ENCODE measurements around the gene IRF7. TPM values are rescaled to one million over a fixed set of nuclear protein-coding genes. Genes with fewer than 3 reads are reported as not detected.

IRF7 gene
- total RNA-seq, 1 donor from 2014 or later = 74.1 TPM

- no peak overlapping the region for H3K4me3 Mint-ChIP-seq
- peaks cover 14% of the 10 kb centered on the region for H3K4me1 Mint-ChIP-seq
- DNase-seq = peak; percentile 13
- H3K9me3 Mint-ChIP-seq = no peaks in the 10 kb centered on the region
- intact Hi-C loops (cut with micrococcal nuclease) = no loop called here
- H3K36me3 Mint-ChIP-seq (ENCODE audit: low read depth) = no peaks in the 10 kb centered on the region
- POLR2A ChIA-PET = no interaction called here
- ATAC-seq (ENCODE audit: low read depth) = no peak
- CTCF ChIA-PET = no interaction called here
- no peak overlapping the region for H3K27ac Mint-ChIP-seq
- TF ChIP-seq CTCF (IDR thresholded peaks at IDR 0.05) = no peak
- peaks cover 22% of the 10 kb centered on the region for H3K27me3 Mint-ChIP-seq
Observed at GRCh38 chr11:629237-629583, 13.5 kb upstream of the IRF7 start.

- H3K9me3 Mint-ChIP-seq = no peaks in the 10 kb centered on the region
- ATAC-seq (ENCODE audit: low read depth) = no peak
- H3K4me3 Mint-ChIP-seq = peak overlapping the region; percentile 47
- ChIA-PET CTCF (no interaction called here), POLR2A (no interaction called here)
- H3K36me3 Mint-ChIP-seq (ENCODE audit: low read depth) = no peaks in the 10 kb centered on the region
- peaks cover 14% of the 10 kb centered on the region for H3K4me1 Mint-ChIP-seq
- intact Hi-C loops (cut with micrococcal nuclease) = no loop called here
- H3K27ac Mint-ChIP-seq = no peak overlapping the region
- no peak for TF ChIP-seq CTCF (IDR thresholded peaks at IDR 0.05)
- no peak for DNase-seq
- H3K27me3 Mint-ChIP-seq = peaks cover 25% of the 10 kb centered on the region
Observed at GRCh38 chr11:628056-628455, 12.3 kb upstream of the IRF7 start.

- Mint-ChIP-seq H3K4me1 (peaks cover 14% of the 10 kb centered on the region), H3K36me3 (ENCODE audit: low read depth) (no peaks in the 10 kb centered on the region), H3K27me3 (peaks cover 25% of the 10 kb centered on the region), H3K27ac (no peak overlapping the region), H3K4me3 (no peak overlapping the region), H3K9me3 (no peaks in the 10 kb centered on the region)
- TF ChIP-seq CTCF (IDR thresholded peaks at IDR 0.05) = no peak
- intact Hi-C loops (cut with micrococcal nuclease) = no loop called here
- POLR2A ChIA-PET = interaction anchor here (0.6 kb wide), 1 partner anchor 28 kb away, joined by 6 read pairs; no protein-coding TSS in a partner anchor
- no peak for ATAC-seq (ENCODE audit: low read depth)
- CTCF ChIA-PET = no interaction called here
- DNase-seq = peak; percentile 14
Observed at GRCh38 chr11:627308-627576, 11.5 kb upstream of the IRF7 start.

GRCh38 chr11:626475-627307 lies 10.9 kb upstream of the IRF7 start, which contains the start of gene SCT:
SCT (minus strand) TSS chr11:627181; CDS start chr11:627143, 38 bp downstream.
- Mint-ChIP-seq H3K27me3 (peaks cover 25% of the 10 kb centered on the region), H3K4me3 (no peak within 1 kb of the TSS), H3K27ac (no peak within 1 kb of the TSS), H3K36me3 (ENCODE audit: low read depth) (no peaks in the 10 kb centered on the region), H3K4me1 (peaks cover 14% of the 10 kb centered on the region), H3K9me3 (no peaks in the 10 kb centered on the region)
- POLR2A ChIA-PET = interaction anchor here (0.6 kb wide), 1 partner anchor 27 kb away, joined by 6 read pairs; no protein-coding TSS in a partner anchor
- ATAC-seq (ENCODE audit: low read depth) (no peak), DNase-seq (peak; percentile 14)
- TF ChIP-seq CTCF (IDR thresholded peaks at IDR 0.05) = no peak
- CTCF ChIA-PET = no interaction called here
- intact Hi-C loops (cut with micrococcal nuclease) = no loop called here

- Mint-ChIP-seq H3K27ac (no peak overlapping the region), H3K27me3 (peaks cover 25% of the 10 kb centered on the region), H3K36me3 (ENCODE audit: low read depth) (no peaks in the 10 kb centered on the region), H3K4me3 (no peak overlapping the region), H3K9me3 (no peaks in the 10 kb centered on the region), H3K4me1 (peaks cover 14% of the 10 kb centered on the region)
- intact Hi-C loops (cut with micrococcal nuclease) = no loop called here
- CTCF ChIA-PET = no interaction called here
- peak; percentile 14 for DNase-seq
- TF ChIP-seq CTCF (IDR thresholded peaks at IDR 0.05) = no peak
- POLR2A ChIA-PET = no interaction called here
- no peak for ATAC-seq (ENCODE audit: low read depth)
Observed at GRCh38 chr11:625636-626268, 10.0 kb upstream of the IRF7 start.

Data from activated B cell treated with CpG ODN at 0.5 μM for 24 hours (primary cell).